Lung (tissue), 12 donors: ENCODE results near the gene SLC22A8. TPM values are rescaled to one million over a fixed set of nuclear protein-coding genes. Genes with fewer than 3 reads are reported as not detected.

Source experiments
- ATAC-seq: fragments of 200-7000 bp; cut with Tn5 transposase; one replicate; pipeline ENCODE4 v1.9.1; 2020; ENCODE audit warnings: moderate number of reproducible peaks; ENCODE audit not compliant: insufficient read depth, low FRiP score
- DNase-seq, 3 donors: peaks; one replicate each; pipeline ENCODE4 v3.0.0-alpha.2; 2013 to 2017
- H3K27ac ChIP-seq, 2 donors: one replicate each; pipeline ENCODE4 v1.5.1; 2013; ENCODE audit warnings: mild to moderate bottlenecking in 2 of 2, moderate library complexity in 2 of 2, control low read depth in 1 of 2, inconsistent platforms in 1 of 2, low read depth in 1 of 2, low read length in 1 of 2
- H3K27me3 ChIP-seq, 3 donors: one replicate each; pipeline ENCODE4 v1.5.1; 2013; ENCODE audit warnings: low read length in 2 of 3; ENCODE audit not compliant: control insufficient read depth in 3 of 3, insufficient read depth in 3 of 3
- H3K36me3 ChIP-seq, 4 donors: one replicate each; pipeline ENCODE4 v1.5.1; 2013; ENCODE audit warnings: low read length in 4 of 4, mild to moderate bottlenecking in 1 of 4, moderate library complexity in 1 of 4; ENCODE audit not compliant: control insufficient read depth in 4 of 4, insufficient read depth in 4 of 4
- H3K4me1 ChIP-seq, 5 donors: one replicate each; pipeline ENCODE4 v1.5.1; 2013; ENCODE audit warnings: low read length in 5 of 5, mild to moderate bottlenecking in 2 of 5, moderate library complexity in 1 of 5; ENCODE audit not compliant: control insufficient read depth in 5 of 5, insufficient read depth in 5 of 5
- H3K4me3 ChIP-seq: one replicate; pipeline ENCODE4 v1.5.1; 2013; ENCODE audit warnings: mild to moderate bottlenecking, control low read depth, moderate library complexity
- H3K9ac ChIP-seq, 2 donors: one replicate each; pipeline ENCODE4 v1.5.1; 2013; ENCODE audit warnings: low read length in 2 of 2, control low read depth in 1 of 2; ENCODE audit not compliant: insufficient read depth in 1 of 2
- H3K9me3 ChIP-seq, 4 donors: one replicate each; pipeline ENCODE4 v1.5.1; 2013; ENCODE audit warnings: low read length in 3 of 4, mild to moderate bottlenecking in 1 of 4, moderate library complexity in 1 of 4; ENCODE audit not compliant: control insufficient read depth in 4 of 4, insufficient read depth in 3 of 4
- WGBS, 2 donors: extraction: QIAGEN DNeasy Blood & Tissue Kit; methylation state at CpG; one replicate each; pipeline ENCODE4 v1.1.7; 2013; 5-methylcytosine and 5-hydroxymethylcytosine counted together
- polyA plus RNA-seq, 2 donors: library from polyadenylated mRNA; stranded (reverse); fragments of 200-250 nt; gene quantifications; one replicate each; pipeline ENCODE4 v1.2.1, GENCODE V29; 2013
- total RNA-seq, 2 donors: library from RNA; depleted of rRNA in 1 of 2; stranded (reverse); fragments of >200 nt in 1 of 2; gene quantifications; one replicate each; pipeline ENCODE4 v1.2.1, GENCODE V29; 2014 to 2021
- TF ChIP-seq, protein P1 (sequence below): IDR thresholded peaks from 2 replicates; pipeline ENCODE4 v1.5.1; 2012; ENCODE audit warnings: mild to moderate bottlenecking; ENCODE audit errors: control extremely low read depth, extremely low read depth
- donor health status: control.
- donor health status: control.
- donor health status: Bipolar disorder and iron deficiency.
- donor health status: healthy.
- donor health status: DM: yes; HTN: yes; CAD: no.

Gene SLC22A8
- total and polyA plus RNA-seq, 4 donors, result not detected

DNA sequence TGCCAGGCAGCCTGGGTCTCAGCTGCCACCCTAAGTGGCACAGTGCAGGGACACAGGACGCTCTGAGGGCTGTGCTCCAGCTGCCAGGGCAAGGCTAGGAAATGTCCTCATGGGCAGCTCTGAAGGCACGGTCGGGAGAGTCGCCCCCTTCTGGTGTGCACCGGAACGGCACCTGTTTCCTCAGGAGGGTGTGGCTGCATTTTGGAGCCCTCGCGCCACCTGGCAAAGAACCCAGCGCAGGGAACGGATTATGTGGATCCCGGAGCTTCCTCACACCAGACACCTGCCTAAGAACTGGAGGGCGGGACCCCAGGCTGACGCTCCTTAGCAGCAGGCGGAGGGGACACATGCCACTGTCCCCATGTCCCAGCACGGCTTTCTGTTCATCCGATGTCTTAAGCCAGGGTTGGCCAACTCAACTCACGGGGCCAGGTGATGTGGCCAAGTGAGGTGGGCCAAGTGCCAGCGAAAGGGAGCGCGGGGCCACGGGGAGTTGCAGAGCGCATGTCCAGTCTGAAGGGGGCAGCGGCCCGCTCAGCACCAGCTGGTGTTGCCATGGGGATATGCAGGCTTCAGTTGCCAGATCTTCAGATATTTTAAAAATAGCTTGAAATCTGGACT is 5.1 kb upstream of the SLC22A8 start:
- H3K4me1 ChIP-seq, result peaks cover 0 to 15% (median 0%) of the 10 kb centered on the region in 5 donors
- no peak overlapping the region for H3K9ac ChIP-seq
- no peaks in the 10 kb centered on the region for H3K9me3 ChIP-seq
- DNase-seq (peak in 2 of 3 donors; percentile 10 to 33), ATAC-seq (no peak)
- no peak overlapping the region for H3K27ac ChIP-seq
- 49 to 50% methylated on average over 24 of the region's 24 CpGs for WGBS, 2 donors
- H3K36me3 ChIP-seq, result no peaks in the 10 kb centered on the region
- H3K27me3 ChIP-seq, result peaks cover 0 to 2% (median 0%) of the 10 kb centered on the region in 3 donors
- no peak overlapping the region for H3K4me3 ChIP-seq
- TF ChIP-seq, protein P1, sequence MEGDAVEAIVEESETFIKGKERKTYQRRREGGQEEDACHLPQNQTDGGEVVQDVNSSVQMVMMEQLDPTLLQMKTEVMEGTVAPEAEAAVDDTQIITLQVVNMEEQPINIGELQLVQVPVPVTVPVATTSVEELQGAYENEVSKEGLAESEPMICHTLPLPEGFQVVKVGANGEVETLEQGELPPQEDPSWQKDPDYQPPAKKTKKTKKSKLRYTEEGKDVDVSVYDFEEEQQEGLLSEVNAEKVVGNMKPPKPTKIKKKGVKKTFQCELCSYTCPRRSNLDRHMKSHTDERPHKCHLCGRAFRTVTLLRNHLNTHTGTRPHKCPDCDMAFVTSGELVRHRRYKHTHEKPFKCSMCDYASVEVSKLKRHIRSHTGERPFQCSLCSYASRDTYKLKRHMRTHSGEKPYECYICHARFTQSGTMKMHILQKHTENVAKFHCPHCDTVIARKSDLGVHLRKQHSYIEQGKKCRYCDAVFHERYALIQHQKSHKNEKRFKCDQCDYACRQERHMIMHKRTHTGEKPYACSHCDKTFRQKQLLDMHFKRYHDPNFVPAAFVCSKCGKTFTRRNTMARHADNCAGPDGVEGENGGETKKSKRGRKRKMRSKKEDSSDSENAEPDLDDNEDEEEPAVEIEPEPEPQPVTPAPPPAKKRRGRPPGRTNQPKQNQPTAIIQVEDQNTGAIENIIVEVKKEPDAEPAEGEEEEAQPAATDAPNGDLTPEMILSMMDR, result no peak

DNA sequence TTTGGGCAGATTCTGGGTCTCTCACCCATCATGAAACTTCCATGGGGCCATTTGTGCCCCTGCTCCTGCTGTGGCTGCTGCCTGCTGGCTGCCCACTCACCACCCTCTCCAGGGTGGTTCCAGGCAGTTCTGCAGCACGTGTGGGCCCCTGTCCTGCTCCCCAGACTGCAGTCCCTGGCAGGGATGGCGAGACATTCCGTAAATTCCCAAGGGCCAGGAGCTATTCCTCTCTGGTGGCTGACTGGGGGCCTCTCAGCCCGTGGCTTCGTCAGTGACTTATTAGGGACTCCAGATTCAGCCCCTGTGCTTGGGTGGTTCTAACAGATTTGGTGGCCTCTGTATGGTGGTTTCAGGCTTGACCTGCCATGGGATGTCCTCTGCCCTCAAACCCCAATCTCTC is 3.9 kb upstream of the SLC22A8 start:
- TF ChIP-seq, protein P1, result no peak
- Histone ChIP-seq H3K9me3 (peaks cover 0 to 2% (median 0%) of the 10 kb centered on the region in 4 donors), H3K4me3 (no peak overlapping the region), H3K4me1 (peaks cover 0 to 17% (median 0%) of the 10 kb centered on the region in 5 donors), H3K27ac (peak overlapping the region in 1 of 2 donors; percentile 20), H3K27me3 (peaks cover 0 to 2% (median 0%) of the 10 kb centered on the region in 3 donors), H3K36me3 (no peaks in the 10 kb centered on the region), H3K9ac (no peak overlapping the region)
- no peak for DNase-seq
- no peak for ATAC-seq
- 84 to 94% methylated on average over 3 to 5 of the region's 5 CpGs for WGBS, 2 donors

DNA sequence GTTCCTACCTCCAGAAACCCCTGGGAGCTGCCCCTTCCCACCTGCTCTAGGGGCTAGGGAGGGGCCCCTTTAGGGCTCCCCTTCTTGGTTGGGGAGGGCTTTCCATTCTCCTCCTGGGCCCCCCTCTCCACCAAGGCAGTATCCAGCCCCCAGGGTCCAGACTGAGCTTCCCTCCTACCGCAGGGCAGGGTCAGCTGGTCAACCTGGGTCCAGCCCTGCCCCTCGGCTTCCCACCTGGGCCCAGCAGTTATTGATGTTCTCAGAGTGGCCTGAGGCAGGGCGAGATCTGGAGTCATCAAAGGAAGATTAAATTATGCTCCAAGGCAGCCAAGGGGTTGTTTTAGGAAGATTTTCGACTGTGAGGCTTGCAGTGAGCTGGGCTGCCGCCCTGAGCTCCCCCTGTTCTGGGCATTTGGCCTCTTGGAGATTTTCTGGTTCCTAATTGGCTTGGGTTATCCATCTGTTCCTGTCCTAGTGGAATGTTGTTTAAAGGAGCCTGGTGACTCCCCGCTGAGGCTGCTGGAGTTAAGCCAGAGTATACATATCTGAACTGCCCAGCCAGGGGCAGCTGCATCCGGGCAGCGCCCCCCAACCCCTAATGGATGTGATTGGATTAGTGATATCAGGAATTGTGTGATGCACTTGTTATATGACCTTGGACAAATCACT is 1.8 kb upstream of the SLC22A8 start:
- Histone ChIP-seq H3K9me3 (peaks cover 0 to 2% (median 0%) of the 10 kb centered on the region in 4 donors), H3K4me1 (peaks cover 0 to 12% (median 0%) of the 10 kb centered on the region in 5 donors), H3K27me3 (no peaks in the 10 kb centered on the region), H3K27ac (peak overlapping the region in 1 of 2 donors; percentile 77), H3K9ac (no peak overlapping the region), H3K36me3 (no peaks in the 10 kb centered on the region), H3K4me3 (no peak overlapping the region)
- ATAC-seq (no peak), DNase-seq (peak; percentile 25 to 54 (median 33))
- TF ChIP-seq, protein P1, result no peak
- 35 to 48% methylated on average over 8 of the region's 8 CpGs for WGBS, 2 donors
